Measurements from ENCODE around the gene SLX9.

The SLX9 gene

GRCh38 chr21:45002381-45003204 is 62.8 kb downstream of the SLX9 start:
- Histone ChIP-seq H3K4me3 (replicated peaks; ENCODE audit: insufficient read depth, low read length) (no peak overlapping the region), H3K27ac (replicated peaks) (no peak overlapping the region), H3K27me3 (ENCODE audit: insufficient read depth, poor library complexity, severe bottlenecking) (peaks cover 7% of the 10 kb centered on the region)
- DNase-seq (ENCODE audit: low read depth in 1 of 2, low spot score in 1 of 2), result no peak
- TF ChIP-seq POLR2AphosphoS5 (IDR thresholded peaks at IDR 0.05; ENCODE audit: low read depth) (no peak), REST (IDR thresholded peaks at IDR 0.05; ENCODE audit: insufficient replicate concordance, low read depth) (no peak), SPI1 (IDR thresholded peaks at IDR 0.05; ENCODE audit: borderline replicate concordance, low read depth) (no peak), GABPA (IDR thresholded peaks at IDR 0.05; ENCODE audit: low read depth) (no peak), CTCF (IDR thresholded peaks at IDR 0.05; ENCODE audit: insufficient read depth, low read length) (no peak)

- H3K4me3 ChIP-seq (replicated peaks; ENCODE audit: insufficient read depth, low read length), result no peak overlapping the region
- H3K27me3 ChIP-seq (ENCODE audit: insufficient read depth, poor library complexity, severe bottlenecking), result peaks cover 7% of the 10 kb centered on the region
- no peak for DNase-seq (ENCODE audit: low read depth in 1 of 2, low spot score in 1 of 2)
- TF ChIP-seq POLR2AphosphoS5 (IDR thresholded peaks at IDR 0.05; ENCODE audit: low read depth), result no peak
- TF ChIP-seq SPI1 (IDR thresholded peaks at IDR 0.05; ENCODE audit: borderline replicate concordance, low read depth), result no peak
- TF ChIP-seq CTCF (IDR thresholded peaks at IDR 0.05; ENCODE audit: insufficient read depth, low read length), result no peak
- TF ChIP-seq REST (IDR thresholded peaks at IDR 0.05; ENCODE audit: insufficient replicate concordance, low read depth), result no peak
- TF ChIP-seq GABPA (IDR thresholded peaks at IDR 0.05; ENCODE audit: low read depth), result no peak
- H3K27ac ChIP-seq (replicated peaks), result no peak overlapping the region
These were observed 63.7 kb downstream of the SLX9 start for GRCh38 chr21:45003331-45004058.

DNA sequence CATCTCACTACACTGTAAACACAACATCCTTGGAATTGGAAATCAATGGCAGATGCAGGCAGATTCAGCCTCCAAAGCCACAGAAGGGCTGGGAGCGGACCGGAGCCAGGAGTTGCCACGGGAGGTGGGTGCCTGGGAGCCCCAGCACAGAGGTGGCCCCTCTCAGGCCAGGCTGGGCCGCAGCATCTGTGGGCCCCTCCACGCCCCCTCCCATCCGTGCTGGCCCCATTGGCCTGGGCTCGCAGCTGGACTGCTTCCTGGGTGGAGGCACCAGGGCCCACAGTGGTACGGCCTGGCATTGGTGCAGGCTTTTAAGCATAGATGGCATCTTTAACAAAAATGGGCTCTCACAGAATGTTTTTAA is 64.2 kb downstream of the SLX9 start:
- DNase-seq (ENCODE audit: low read depth in 1 of 2, low spot score in 1 of 2), result no peak
- H3K4me3 ChIP-seq (replicated peaks; ENCODE audit: insufficient read depth, low read length), result no peak overlapping the region

GRCh38 chr21:45004481-45005247 is 64.8 kb downstream of the SLX9 start:
- TF ChIP-seq GABPA (IDR thresholded peaks at IDR 0.05; ENCODE audit: low read depth) (no peak), REST (IDR thresholded peaks at IDR 0.05; ENCODE audit: insufficient replicate concordance, low read depth) (no peak), POLR2AphosphoS5 (IDR thresholded peaks at IDR 0.05; ENCODE audit: low read depth) (no peak), SPI1 (IDR thresholded peaks at IDR 0.05; ENCODE audit: borderline replicate concordance, low read depth) (no peak), CTCF (IDR thresholded peaks at IDR 0.05; ENCODE audit: insufficient read depth, low read length) (no peak)
- peak in 1 of 2 experiments; percentile 42 for DNase-seq (ENCODE audit: low read depth in 1 of 2, low spot score in 1 of 2)
- Histone ChIP-seq H3K27ac (replicated peaks) (no peak overlapping the region), H3K4me3 (replicated peaks; ENCODE audit: insufficient read depth, low read length) (no peak overlapping the region), H3K27me3 (ENCODE audit: insufficient read depth, poor library complexity, severe bottlenecking) (peaks cover 16% of the 10 kb centered on the region)

More for the DNA sequence above, 64.2 kb downstream of the SLX9 start:
- no peak for TF ChIP-seq GABPA (IDR thresholded peaks at IDR 0.05; ENCODE audit: low read depth)
- no peak overlapping the region for H3K27ac ChIP-seq (replicated peaks)
- peaks cover 10% of the 10 kb centered on the region for H3K27me3 ChIP-seq (ENCODE audit: insufficient read depth, poor library complexity, severe bottlenecking)

Data from HL-60 (cell line).